Ovary (tissue), 9 donors: ENCODE measurements around the gene HSF4. TPM values are rescaled to one million over a fixed set of nuclear protein-coding genes. Genes with fewer than 3 reads are reported as not detected.

Experiments used
- DNase-seq, 5 donors: peaks; one replicate each; pipeline ENCODE4 v3.0.0-alpha.2; 2019 to 2020
- H3K27ac ChIP-seq, 2 donors: fragments of 200-600 bp; one replicate each; pipeline versions ENCODE4 v1.5.1 to v1.8.0; 2019 to 2022
- H3K27me3 ChIP-seq: fragments of 200-600 bp; one replicate; pipeline ENCODE4 v1.8.0; 2022
- H3K36me3 ChIP-seq: fragments of 200-600 bp; sonication (generic); one replicate; pipeline ENCODE4 v1.5.1; 2019
- H3K4me1 ChIP-seq: one replicate; pipeline ENCODE4 v1.8.1; 2013; ENCODE audit warnings: mild to moderate bottlenecking, moderate library complexity; ENCODE audit not compliant: insufficient read depth
- H3K4me3 ChIP-seq: fragments of 200-600 bp; sonication (generic); one replicate; pipeline ENCODE4 v1.5.1; 2017
- H3K9me3 ChIP-seq, 2 donors: fragments of 200-600 bp in 1 of 2; sonication (generic) in 1 of 2; one replicate each; pipeline versions ENCODE4 v1.5.1 to v1.8.1; 2013 to 2019; ENCODE audit warnings: mild to moderate bottlenecking in 1 of 2, moderate library complexity in 1 of 2
- EP300 ChIP-seq: sonication (generic); formaldehyde crosslinking; IDR thresholded peaks from one replicate; pipeline ENCODE4 v1.6.1; 2017; ENCODE audit warnings: antibody characterized with exemption
- POLR2A ChIP-seq: fragments of 450-650 bp; IDR thresholded peaks from one replicate; pipeline ENCODE4 v1.6.1; 2017; ENCODE audit warnings: antibody characterized with exemption, mild to moderate bottlenecking, moderate library complexity
- WGBS, 3 donors: extraction: QIAGEN DNeasy Blood & Tissue Kit in 1 of 3; methylation state at CpG; one replicate each; pipeline versions ENCODE4 v1.1.5 to v1.1.7; 2013 to 2017; 5-methylcytosine and 5-hydroxymethylcytosine counted together
- intact Hi-C, 4 donors: fragments of 100-400 bp; cut with DNase I; formaldehyde crosslinking; loops; one replicate each; pipeline versions ENCODE4 v1.11.0 to v1.15.1; 2022 to 2023
- polyA plus RNA-seq, 2 donors: library from polyadenylated mRNA; stranded (reverse); fragments of 200-250 nt in 1 of 2; fragments of 350-450 nt in 1 of 2; fragmentation: Illumina TruSeq in 1 of 2; extraction: RNeasy Lipid Tissue Mini Kit (QIAGEN cat#74804) in 1 of 2; gene quantifications; one replicate each; pipeline ENCODE4 v1.2.3, GENCODE V29; 2013 to 2014
- total RNA-seq, 7 donors: library from RNA; depleted of rRNA in 2 of 7; stranded (reverse); fragments of >200 nt in 2 of 7; fragmentation: NEBNext Ultra II Directional in 3 of 7; extraction: Animal tissue kit (Norgen Biotek cat#: 25700) in 3 of 7; gene quantifications; one replicate each; pipeline versions ENCODE4 v1.1.0 to v1.2.4, GENCODE V29; 2016 to 2023
- TF ChIP-seq, protein P1 (sequence below), 3 donors: fragments of 450-650 bp in 2 of 3; fragments of 200-600 bp in 1 of 3; IDR thresholded peaks; one replicate each; pipeline versions ENCODE4 v1.5.1 to v1.8.0; 2016 to 2022; ENCODE audit warnings: antibody characterized with exemption in 3 of 3, mild to moderate bottlenecking in 1 of 3
- donor health status: DM: no; HTN: no; CAD: no; lungs with moderate emphysema.
- donor health status: DM: no; HTN: no; CAD: no.
- donor health status: Bipolar disorder and iron deficiency.
- donor health status: DM: yes; HTN: yes; CAD: no.
- donor health status: DM: no; HTN: no; CAD: no.
- donor health status: DM: yes; HTN: yes; CAD: no.

HSF4 gene
- total and polyA plus RNA-seq, 9 donors, result 9.9 to 115 (median 69.6) TPM

DNA sequence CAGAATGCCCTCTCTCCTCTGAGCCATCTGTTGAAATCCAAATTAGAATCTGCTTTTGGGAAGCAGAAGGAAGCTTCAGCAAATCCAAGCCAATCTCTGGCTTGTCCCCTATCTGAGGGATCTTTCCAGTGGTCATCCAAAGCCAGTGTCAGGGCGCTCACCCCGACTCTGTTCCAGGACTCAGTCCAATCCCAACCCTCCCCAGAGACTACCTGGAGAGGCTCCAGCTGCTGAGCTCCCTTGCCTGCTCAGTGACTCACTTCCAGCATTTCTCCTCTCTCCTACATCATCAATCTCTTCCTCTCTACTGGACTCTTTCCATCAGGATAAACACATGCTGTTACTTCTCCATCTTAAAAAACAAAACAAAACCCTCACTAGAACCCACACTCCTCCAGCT is 16.8 kb downstream of the HSF4 start:
- WGBS, 3 donors, result 5 to 13% (median 7%) methylated on average over 2 of the region's 2 CpGs
- Histone ChIP-seq H3K27me3 (no peaks in the 10 kb centered on the region), H3K4me1 (peaks cover 5% of the 10 kb centered on the region), H3K4me3 (no peak overlapping the region), H3K9me3 (no peaks in the 10 kb centered on the region), H3K27ac (peak overlapping the region; percentile 36 to 54), H3K36me3 (no peaks in the 10 kb centered on the region)
- TF ChIP-seq, protein P1, sequence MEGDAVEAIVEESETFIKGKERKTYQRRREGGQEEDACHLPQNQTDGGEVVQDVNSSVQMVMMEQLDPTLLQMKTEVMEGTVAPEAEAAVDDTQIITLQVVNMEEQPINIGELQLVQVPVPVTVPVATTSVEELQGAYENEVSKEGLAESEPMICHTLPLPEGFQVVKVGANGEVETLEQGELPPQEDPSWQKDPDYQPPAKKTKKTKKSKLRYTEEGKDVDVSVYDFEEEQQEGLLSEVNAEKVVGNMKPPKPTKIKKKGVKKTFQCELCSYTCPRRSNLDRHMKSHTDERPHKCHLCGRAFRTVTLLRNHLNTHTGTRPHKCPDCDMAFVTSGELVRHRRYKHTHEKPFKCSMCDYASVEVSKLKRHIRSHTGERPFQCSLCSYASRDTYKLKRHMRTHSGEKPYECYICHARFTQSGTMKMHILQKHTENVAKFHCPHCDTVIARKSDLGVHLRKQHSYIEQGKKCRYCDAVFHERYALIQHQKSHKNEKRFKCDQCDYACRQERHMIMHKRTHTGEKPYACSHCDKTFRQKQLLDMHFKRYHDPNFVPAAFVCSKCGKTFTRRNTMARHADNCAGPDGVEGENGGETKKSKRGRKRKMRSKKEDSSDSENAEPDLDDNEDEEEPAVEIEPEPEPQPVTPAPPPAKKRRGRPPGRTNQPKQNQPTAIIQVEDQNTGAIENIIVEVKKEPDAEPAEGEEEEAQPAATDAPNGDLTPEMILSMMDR (IDR thresholded peaks at IDR 0.05), result no peak
- no peak for TF ChIP-seq EP300
- TF ChIP-seq POLR2A, result no peak
- intact Hi-C loops, result loop anchor here in 1 of 4 donors (10.0 kb wide), 1 partner anchor 207 kb away; no protein-coding TSS in a partner anchor
- DNase-seq, result peak; percentile 77 to 82 (median 79)

DNA sequence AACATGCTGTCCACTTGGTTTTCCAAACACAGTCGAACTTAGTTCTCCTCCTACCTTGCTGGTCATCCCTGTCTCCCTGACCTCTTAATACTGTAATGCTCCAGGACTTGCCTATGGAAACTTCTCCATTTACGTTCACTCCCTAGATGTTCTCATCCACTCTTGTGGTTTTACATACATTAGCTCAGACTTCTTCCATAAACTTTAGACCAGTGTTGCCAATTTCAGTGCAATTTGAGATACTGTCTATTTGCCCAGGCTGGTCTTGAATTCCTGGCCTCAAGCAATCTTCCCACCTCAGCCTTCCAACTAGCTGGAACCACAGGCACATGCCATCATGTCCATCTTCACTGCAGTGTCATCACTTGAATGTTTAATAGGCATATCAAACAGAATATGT is 17.7 kb downstream of the HSF4 start:
- Histone ChIP-seq H3K4me3 (no peak overlapping the region), H3K27me3 (no peaks in the 10 kb centered on the region), H3K4me1 (peaks cover 5% of the 10 kb centered on the region), H3K27ac (peak overlapping the region in 1 of 2 donors; percentile 99), H3K9me3 (no peaks in the 10 kb centered on the region), H3K36me3 (no peaks in the 10 kb centered on the region)
- DNase-seq, result no peak
- WGBS, 3 donors, result 70 to 77% (median 75%) methylated on average over 2 of the region's 2 CpGs
- intact Hi-C loops, result loop anchor here in 1 of 4 donors (10.0 kb wide), 1 partner anchor 207 kb away; no protein-coding TSS in a partner anchor
- TF ChIP-seq, protein P1 (IDR thresholded peaks at IDR 0.05), result no peak
- TF ChIP-seq EP300, result no peak
- TF ChIP-seq POLR2A, result no peak

DNA sequence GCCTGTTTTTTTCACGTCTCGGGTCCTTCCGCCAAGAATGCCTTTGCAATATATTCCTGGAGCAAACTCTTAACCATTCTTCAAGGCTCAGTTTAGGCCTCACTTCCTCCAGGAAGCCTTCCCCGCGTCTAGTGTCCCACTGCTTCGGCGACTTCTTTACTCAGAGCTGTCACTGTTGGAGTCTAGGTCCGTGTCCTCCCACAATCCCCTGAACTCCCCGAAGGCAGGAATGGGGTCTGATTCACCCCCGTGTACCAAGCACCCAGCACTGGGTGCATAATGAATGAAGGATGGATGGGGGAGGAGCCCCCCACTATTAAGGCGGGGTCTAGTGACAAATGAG is 18.7 kb downstream of the HSF4 start:
- TF ChIP-seq POLR2A (no peak), EP300 (no peak)
- TF ChIP-seq, protein P1 (IDR thresholded peaks at IDR 0.05), result no peak
- intact Hi-C loops, result loop anchor here in 1 of 4 donors (10.0 kb wide), 1 partner anchor 208 kb away; no protein-coding TSS in a partner anchor
- no peaks in the 10 kb centered on the region for H3K9me3 ChIP-seq
- H3K27me3 ChIP-seq, result no peaks in the 10 kb centered on the region
- H3K4me1 ChIP-seq, result peaks cover 3% of the 10 kb centered on the region
- H3K4me3 ChIP-seq, result peak overlapping the region; percentile 83
- no peaks in the 10 kb centered on the region for H3K36me3 ChIP-seq
- DNase-seq, result no peak
- peak overlapping the region; percentile 97 to 99 for H3K27ac ChIP-seq
- 5 to 7% (median 6%) methylated on average over 11 of the region's 11 CpGs for WGBS, 3 donors

DNA sequence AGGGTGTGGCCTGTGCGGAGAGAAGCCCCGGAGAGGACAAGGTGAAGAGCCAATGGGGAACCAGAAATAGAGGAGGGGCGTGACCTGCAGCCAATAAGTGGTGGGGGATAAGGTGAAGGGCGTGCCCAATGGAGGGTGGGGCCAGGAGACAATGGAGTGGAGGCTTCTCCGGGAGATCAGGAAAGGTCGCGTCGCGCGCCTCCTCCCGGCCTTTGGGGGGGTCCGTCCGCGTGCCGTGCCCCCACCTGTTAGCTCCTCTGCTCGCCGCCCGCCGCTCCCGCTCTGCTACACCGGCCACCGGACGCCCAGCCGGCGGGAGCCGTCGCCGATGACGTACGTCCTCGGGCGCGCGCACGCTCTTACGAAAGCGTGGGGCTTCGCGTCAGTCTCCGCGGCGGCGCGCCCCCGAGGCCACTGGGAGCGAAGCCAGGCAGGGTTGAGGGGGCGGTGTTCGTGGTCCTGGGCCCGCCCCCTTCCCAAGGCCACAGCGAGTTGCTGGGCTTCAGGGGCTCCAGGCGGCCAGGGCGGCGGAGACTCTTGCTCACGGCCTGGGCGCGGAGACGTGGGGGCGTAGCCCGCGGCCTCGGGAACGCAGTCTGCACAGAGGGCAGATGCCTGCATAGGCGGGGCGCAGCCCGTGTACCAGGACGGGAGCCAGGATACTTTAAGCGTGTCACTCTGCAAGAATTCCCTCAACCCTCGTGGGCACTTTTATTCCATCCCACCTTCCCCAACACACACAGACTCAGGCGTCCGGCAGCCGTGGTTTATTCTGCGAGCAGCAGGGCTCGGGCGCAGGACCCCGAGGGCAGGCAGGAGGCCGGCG is 19.3 kb downstream of the HSF4 start, which contains the start of gene MATCAP1:
Gene MATCAP1, minus strand, starts transcription at position 337 of the 826 bp plus-strand sequence. CDS start 3,353 bp downstream, outside the sequence.
- no peaks in the 10 kb centered on the region for H3K27me3 ChIP-seq
- H3K9me3 ChIP-seq, result no peaks in the 10 kb centered on the region
- H3K27ac ChIP-seq, result peak within 1 kb of the TSS; percentile 97 to 99
- H3K36me3 ChIP-seq, result no peaks in the 10 kb centered on the region
- 0 to 1% (median 1%) methylated on average over 71 to 77 of the region's 77 CpGs for WGBS, 3 donors
- H3K4me1 ChIP-seq, result peaks cover 3% of the 10 kb centered on the region
- peak within 1 kb of the TSS; percentile 83 for H3K4me3 ChIP-seq
- intact Hi-C loops, result loop anchor here in 1 of 4 donors (10.0 kb wide), 1 partner anchor 209 kb away; no protein-coding TSS in a partner anchor
- TF ChIP-seq EP300, result peak; percentile 92
- peak; percentile 88 for TF ChIP-seq POLR2A
- TF ChIP-seq, protein P1 (IDR thresholded peaks at IDR 0.05), result no peak
- DNase-seq, result peak; percentile 96 to 99 (median 98)
